K562 (cell line): Measurements from ENCODE around the gene SPTBN4. TPM values are rescaled to one million over a fixed set of nuclear protein-coding genes. Genes with fewer than 3 reads are reported as not detected.

ENCODE experiments used
- L3MBTL2 ChIP-seq: fragments of 450-650 bp; IDR thresholded peaks from 2 replicates; pipeline ENCODE4 v1.6.1; 2016; ENCODE audit warnings: mild to moderate bottlenecking, moderate library complexity
- VEZF1 ChIP-seq: fragments of 200-800 bp; sonication (Bioruptor generic); IDR thresholded peaks from 2 replicates; pipeline ENCODE4 v1.6.1; 2017; ENCODE audit warnings: missing genetic modification characterization, missing compliant biosample characterization
- ZNF778 ChIP-seq: fragments of 450-650 bp; formaldehyde crosslinking; IDR thresholded peaks from 2 replicates; pipeline ENCODE4 v1.4.0; 2020; ENCODE audit warnings: mild to moderate bottlenecking, moderate library complexity
- polyA plus RNA-seq, 8 experiments: library from polyadenylated mRNA; depleted of rRNA in 4 of 8; stranded (reverse) in 5 of 8; unstranded in 3 of 8; fragments of >200 nt; fragmentation: Nextera tagmentation in 2 of 8; fragmentation: Illumina TruSeq in 1 of 8; extraction: Ambion mirVana in 2 of 8; extraction: Trizol in 1 of 8; gene quantifications; 2 replicates each; pipeline versions ENCODE4 v1.2.1 to v1.2.3, GENCODE V29; 2011 to 2014; ENCODE audit warnings: inconsistent platforms in 1 of 8, missing spikeins in 1 of 8
- total RNA-seq, 7 experiments: library from RNA; depleted of rRNA in 6 of 7; stranded (reverse); fragments of >200 nt in 6 of 7; fragmentation: Illumina TruSeq in 2 of 7; extraction: Trizol in 2 of 7; gene quantifications; 2 replicates each; pipeline versions ENCODE4 v1.2.1 to v1.2.3, GENCODE V29; 2011 to 2021; ENCODE audit warnings: low replicate concordance in 1 of 7
- TF ChIP-seq, protein P1 (sequence below): fragments of 450-650 bp; formaldehyde crosslinking; IDR thresholded peaks from 2 replicates; pipeline ENCODE4 v1.4.0; 2022; ENCODE audit warnings: missing genetic modification characterization
- TF ChIP-seq, protein P2 (sequence below): fragments of 450-650 bp; IDR thresholded peaks from 2 replicates; pipeline ENCODE4 v1.7.1; 2018; ENCODE audit warnings: mild to moderate bottlenecking, low read depth; ENCODE audit not compliant: partially characterized antibody

SPTBN4 gene
- total and polyA plus RNA-seq, 9 of the 15 experiments (the other 6 are each of a cell fraction or from before 2014, with no cell fraction given), result 0.01 to 1.5 (median 0.86) TPM

- TF ChIP-seq, protein P1, sequence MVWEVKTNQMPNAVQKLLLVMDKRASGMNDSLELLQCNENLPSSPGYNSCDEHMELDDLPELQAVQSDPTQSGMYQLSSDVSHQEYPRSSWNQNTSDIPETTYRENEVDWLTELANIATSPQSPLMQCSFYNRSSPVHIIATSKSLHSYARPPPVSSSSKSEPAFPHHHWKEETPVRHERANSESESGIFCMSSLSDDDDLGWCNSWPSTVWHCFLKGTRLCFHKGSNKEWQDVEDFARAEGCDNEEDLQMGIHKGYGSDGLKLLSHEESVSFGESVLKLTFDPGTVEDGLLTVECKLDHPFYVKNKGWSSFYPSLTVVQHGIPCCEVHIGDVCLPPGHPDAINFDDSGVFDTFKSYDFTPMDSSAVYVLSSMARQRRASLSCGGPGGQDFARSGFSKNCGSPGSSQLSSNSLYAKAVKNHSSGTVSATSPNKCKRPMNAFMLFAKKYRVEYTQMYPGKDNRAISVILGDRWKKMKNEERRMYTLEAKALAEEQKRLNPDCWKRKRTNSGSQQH, result no peak
- TF ChIP-seq, protein P2, sequence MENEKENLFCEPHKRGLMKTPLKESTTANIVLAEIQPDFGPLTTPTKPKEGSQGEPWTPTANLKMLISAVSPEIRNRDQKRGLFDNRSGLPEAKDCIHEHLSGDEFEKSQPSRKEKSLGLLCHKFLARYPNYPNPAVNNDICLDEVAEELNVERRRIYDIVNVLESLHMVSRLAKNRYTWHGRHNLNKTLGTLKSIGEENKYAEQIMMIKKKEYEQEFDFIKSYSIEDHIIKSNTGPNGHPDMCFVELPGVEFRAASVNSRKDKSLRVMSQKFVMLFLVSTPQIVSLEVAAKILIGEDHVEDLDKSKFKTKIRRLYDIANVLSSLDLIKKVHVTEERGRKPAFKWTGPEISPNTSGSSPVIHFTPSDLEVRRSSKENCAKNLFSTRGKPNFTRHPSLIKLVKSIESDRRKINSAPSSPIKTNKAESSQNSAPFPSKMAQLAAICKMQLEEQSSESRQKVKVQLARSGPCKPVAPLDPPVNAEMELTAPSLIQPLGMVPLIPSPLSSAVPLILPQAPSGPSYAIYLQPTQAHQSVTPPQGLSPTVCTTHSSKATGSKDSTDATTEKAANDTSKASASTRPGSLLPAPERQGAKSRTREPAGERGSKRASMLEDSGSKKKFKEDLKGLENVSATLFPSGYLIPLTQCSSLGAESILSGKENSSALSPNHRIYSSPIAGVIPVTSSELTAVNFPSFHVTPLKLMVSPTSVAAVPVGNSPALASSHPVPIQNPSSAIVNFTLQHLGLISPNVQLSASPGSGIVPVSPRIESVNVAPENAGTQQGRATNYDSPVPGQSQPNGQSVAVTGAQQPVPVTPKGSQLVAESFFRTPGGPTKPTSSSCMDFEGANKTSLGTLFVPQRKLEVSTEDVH, result no peak
- no peak for TF ChIP-seq ZNF778 (CRISPR knock-in tag)
- TF ChIP-seq L3MBTL2, result no peak
- TF ChIP-seq VEZF1, result 0 out of 2 replicates have a peak, but pooled peaks have one; percentile 26
These were observed 57.3 kb downstream of the SPTBN4 start (continued) for GRCh38 chr19:40524133-40524549.
